Amniotic stem cell (primary cell): ENCODE results near the gene TTC6.

Experiments used
- DNase-seq: peaks from one replicate; lab custom pipeline; 2025; lab: John Stamatoyannopoulos, UW

The TTC6 gene

GRCh38 chr14:37585971-37586796, 9.2 kb upstream of the TTC6 start:
- no peak for DNase-seq

GRCh38 chr14:37586797-37587130, 8.7 kb upstream of the TTC6 start:
- no peak for DNase-seq

DNA sequence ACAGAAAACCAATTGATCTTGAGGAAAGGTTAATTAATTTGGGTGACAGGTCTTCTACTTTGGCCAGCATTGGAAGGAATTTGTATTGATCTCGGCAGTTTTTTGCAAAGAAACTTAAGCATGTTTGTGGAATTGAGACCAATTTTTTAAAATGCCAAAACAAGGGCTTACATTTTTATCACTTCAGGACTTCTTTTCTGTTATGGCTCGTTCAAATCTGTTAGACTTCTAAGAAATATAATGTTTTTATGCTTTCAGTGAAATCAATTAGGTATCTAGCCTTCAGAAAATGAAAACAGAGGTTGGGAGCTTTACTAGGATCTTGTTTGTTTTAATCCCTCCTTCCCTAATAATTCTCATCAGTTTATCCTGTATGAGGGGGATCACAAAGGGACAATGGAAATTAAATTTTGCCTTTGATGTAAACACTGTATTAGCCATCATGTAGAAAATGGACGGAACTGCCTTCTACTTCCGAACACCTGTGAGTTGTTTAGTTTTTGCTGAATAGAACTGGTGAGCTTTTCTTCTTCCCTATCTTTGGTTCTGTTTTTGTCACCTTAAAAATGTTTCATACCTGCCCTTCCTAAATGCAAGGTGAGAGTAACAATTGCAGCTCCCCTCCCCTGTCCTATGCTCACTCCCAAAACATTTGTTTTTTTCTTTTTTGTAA, 8.2 kb upstream of the TTC6 start:
- no peak for DNase-seq

DNA sequence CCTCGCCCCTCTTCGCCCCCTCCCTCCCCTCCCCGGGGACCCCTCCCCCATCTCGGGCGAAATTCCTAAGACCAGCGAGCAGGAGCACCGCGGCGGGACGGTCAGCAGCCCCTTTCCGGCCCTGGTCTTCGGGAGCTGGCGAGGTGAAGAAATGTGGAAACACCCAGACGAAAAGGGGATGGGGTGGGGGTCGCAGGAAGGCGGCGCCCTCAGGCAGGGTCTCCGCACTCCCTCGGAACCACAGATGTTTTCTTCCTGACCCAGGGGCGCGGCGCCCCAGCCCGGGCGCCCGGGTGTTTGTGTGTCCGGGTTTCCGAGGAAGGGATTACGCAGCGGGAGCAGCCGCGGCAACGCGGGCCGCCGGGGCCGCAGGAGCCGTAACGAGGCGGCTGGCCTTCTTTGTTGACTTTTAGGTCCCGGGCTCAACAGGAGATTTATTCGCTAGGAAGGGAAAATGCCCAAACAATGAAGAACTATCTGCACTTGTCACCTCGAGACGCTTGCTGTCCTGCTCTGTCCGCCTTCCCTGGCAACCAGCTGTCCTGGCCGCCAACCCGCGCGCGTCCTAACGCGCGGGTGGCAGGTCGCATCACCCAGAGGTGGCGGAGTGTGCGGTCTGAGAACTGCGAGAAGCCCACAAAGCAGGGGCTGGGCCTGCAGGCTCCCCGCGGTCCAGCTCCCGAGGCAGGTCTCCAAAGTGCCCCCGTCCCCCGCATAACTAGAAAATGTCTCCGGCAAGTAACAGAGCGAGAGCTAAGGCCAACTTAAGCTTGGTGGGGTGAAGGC, 7.4 kb upstream of the TTC6 start:
- DNase-seq, result no peak

GRCh38 chr14:37588667-37588955, 6.8 kb upstream of the TTC6 start:
- DNase-seq, result no peak

DNA sequence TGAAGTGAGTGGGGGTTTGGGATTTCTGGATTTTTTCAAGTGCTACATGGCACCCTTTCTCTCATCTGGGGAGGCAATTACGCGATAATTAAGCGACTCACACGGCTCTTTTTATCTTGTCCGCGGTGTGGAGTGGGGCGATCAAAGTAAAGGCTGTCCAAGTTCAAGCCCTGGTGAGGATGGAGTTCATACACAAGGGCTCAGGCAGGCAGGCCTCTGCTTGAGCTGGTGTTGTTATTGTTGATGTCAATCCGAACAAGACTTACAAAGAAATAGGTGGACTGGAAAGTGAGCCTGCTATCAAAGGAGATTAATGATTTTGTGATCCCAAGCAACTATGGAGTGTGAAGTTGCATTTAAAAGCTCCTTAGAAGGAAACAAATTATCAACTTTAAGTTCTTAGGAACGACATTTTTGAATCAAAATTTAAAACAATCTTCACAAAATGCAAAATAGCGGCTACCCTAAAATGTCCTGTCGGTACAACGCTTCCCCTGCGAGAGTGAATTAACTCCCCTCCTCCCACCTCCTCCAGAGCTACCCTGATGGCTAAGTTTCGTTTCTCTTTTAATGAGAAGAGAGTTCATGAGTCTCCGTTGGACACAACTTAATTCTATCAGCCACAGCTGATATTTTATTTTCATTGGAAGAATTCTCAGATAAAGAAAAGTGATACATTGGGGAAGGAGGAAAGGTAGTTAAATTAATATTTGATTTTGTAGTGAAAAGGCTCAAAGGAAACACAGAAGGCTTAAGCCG, 6.3 kb upstream of the TTC6 start:
- no peak for DNase-seq

DNA sequence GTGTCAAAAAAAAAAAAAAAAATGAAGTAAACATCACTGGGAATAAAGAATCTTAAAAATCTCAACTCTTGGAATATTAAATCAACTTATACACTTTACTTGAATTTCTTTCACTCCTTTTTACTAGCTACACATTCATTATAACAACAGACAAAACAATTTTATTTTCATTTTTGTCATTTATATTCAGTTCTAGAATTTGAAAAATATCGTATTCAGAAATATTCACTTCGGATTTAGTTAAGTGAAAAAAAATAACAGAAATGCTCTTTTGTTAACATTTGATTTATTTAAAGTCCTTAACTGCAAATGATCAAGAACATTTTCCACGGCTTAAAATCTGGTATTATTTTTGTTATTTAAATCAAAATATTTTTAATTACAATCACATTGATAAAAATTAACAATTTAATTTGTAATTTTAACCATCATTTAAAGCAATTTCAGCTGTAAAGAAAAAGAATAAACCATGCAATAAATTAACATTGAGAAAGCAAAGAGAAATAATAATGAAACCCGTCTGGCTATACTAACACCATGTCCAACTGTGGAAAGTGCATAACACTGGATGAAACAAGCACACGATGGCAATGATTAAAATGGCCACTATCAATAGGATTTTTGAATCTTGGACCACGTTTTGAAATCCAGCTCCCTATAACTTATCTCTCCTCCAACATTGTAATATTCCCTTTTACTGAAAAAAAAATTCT, 5.6 kb upstream of the TTC6 start:
- no peak for DNase-seq

- DNase-seq, result no peak
Observed at GRCh38 chr14:37590428-37591139, 4.8 kb upstream of the TTC6 start.

DNA sequence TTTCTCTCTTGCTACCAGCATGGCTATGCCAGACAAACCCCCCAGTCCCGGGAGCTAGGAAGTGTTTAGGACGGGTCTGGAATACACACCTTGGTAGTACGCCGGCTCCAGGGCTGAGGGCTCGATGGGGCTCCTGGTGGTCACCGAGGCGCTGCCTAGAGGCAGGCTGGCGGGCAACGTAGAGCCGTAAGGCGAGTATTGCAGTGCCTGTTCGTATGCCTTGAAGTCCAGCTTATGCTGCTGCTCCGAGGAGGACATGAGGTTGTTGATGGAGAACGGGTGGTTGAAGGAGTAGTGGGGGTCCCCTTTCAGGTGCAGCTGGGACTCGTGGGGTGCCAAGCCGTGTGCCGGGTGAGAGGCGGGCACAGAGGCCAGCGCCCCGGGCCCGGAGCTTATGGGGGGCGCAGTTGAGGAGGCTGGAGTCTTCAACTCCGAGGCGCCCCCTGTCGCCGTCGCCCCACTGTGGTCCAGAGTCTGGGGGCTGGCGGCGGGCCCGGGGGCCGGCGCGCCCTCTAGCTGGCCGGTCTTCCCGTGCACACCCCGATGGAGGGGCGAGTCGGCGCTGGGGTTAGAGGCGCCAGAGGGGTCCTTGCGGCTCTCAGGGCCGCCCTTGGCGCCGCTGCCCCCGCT, 4.0 kb upstream of the TTC6 start:
- DNase-seq, result no peak

DNA sequence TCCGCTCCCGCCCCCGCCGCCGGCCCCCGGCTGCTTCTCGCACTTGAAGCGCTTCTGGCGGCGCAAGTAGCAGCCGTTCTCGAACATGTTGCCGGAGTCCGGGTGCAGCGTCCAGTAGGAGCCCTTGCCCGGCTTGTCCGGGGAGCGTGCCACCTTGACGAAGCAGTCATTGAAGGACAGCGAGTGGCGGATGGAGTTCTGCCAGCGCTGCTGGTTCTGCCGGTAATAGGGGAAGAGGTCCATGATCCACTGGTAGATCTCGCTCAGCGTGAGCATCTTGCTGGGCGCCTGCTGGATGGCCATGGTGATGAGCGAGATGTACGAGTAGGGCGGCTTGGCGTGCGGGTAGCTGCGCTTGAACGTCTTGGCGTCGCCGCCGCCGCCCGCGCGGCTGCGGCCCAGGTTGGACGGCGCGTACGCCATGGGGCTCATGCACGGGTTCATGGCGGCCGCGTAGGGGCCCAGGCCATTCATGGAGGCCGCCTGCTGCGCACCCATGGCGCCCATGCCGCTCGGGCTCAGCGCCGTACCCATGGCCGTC, 3.4 kb upstream of the TTC6 start:
- no peak for DNase-seq

DNA sequence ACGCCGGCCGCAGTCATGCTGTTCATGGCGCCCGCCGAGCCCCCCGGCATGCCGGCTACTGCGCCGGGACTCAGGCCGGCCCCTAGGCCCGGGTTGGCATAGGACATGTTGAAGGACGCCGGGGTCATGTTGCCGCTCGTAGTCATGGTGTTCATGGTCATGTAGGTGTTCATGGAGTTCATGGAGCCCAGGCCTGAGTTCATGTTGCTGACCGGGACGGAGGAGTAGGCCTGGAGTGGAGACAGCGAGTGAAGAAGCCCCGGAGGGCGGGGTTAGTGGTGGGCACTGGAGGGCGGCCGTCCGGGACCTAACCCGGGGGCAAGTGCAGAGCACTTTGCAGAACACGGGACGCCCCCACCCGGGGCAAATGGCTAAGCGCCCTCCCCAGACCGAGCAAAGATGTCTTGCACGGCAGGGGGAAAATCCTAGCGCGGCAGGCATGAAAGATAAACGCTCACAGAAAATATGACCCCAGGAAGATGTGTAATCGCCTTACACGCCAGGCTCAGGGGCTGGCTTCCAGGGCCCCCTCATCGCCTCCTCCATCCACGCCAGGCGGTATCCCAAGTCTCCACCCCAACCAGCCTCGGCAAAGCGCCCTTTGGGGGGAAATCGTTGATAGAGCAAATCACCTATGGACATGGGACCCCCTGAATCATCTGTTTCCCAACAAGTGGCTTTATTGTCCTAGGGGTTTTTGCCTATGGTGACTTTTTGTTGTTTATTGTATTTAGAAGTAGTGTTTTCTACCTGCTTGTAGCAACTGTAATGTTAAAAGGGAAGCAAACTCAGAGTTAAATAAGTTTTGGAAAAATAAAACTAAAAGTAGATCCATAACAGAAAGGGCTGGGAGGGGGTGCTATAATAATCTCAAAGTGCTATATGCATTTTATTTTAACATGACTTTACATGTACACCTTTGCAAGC, 2.7 kb upstream of the TTC6 start:
- no peak for DNase-seq

DNA sequence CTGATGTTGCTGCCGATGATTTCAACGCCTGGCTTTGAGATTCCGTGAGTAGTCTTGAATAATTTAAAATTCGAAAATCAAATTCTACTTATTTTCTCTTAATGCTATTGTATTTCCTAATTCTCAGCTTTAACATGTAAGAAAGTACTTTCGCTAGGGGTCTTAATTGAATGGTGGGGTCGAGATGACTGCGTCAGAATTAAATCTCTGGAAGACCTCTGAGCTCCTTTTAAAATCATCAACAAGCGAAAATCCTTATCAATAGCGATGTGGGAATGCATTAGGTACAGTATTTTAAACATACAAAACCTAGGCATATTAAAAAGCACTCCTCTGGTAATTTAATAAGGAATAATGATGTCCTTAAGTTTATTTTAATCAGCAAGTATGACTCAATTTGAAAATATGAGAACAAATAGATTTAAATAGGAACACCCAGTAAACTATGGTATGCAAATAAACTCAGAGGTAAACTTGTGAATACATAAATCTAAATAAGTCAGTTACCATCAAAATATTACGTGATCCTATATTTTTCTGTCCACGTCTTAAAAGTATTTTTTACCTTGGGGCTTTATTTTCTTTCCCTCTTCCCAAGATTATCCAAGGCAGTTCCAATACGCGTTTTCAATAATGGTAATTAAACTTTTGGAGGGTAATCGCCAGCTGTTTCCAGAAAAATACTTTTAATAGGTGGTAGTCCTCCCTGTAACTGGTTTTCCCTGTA, 1.8 kb upstream of the TTC6 start:
- no peak for DNase-seq

- DNase-seq, result peak; percentile 36
Observed at GRCh38 chr14:37594238-37594970, 1.0 kb upstream of the TTC6 start.

GRCh38 chr14:37595809-37596621, 586 bp downstream of the TTC6 start:
- DNase-seq, result no peak

- no peak for DNase-seq
Observed at GRCh38 chr14:37596790-37597472, 1.5 kb downstream of the TTC6 start.

- no peak for DNase-seq
Observed at GRCh38 chr14:37597538-37597913, 2.1 kb downstream of the TTC6 start.
